H1 (cell line): ENCODE results near the gene NWD2. TPM values are rescaled to one million over a fixed set of nuclear protein-coding genes. Genes with fewer than 3 reads are reported as not detected.

Experiments used
- CTCF ChIA-PET: fragments of 300-600 bp; sonication (Branson Sonifier 250); formaldehyde crosslinking; loops from one replicate; lab custom pipeline; 2021; ENCODE audit not compliant: partially characterized antibody; lab: Charles Lee
- POLR2A ChIA-PET: fragments of 300-600 bp; sonication (Branson Sonifier 250); formaldehyde crosslinking; loops from one replicate; lab custom pipeline; 2021; ENCODE audit warnings: inconsistent platforms; ENCODE audit not compliant: partially characterized antibody; lab: Charles Lee
- DNase-seq, 2 experiments: peaks; one replicate each; pipeline versions ENCODE4 v3.0.0 to v3.0.0-alpha.2; 2010 to 2022; ENCODE audit warnings: low spot score in 2 of 2, low read depth in 1 of 2, mixed read lengths in 1 of 2
- FAIRE-seq: peaks from 2 replicates; lab custom pipeline; 2011; peaks lifted over from hg19 to GRCh38; lab: Jason Lieb, UNC
- H2AFZ ChIP-seq: 2 replicates; pipeline ENCODE4 v1.8.1; 2012; ENCODE audit warnings: low read length, inconsistent platforms
- H2AK5ac ChIP-seq: 2 replicates; pipeline ENCODE4 v1.6.1; 2013; ENCODE audit warnings: low read depth, low read length
- H2BK120ac ChIP-seq: replicated peaks from 2 replicates; pipeline ENCODE3; 2013; ENCODE audit warnings: low read depth, low read length, inconsistent platforms
- H2BK12ac ChIP-seq: 2 replicates; pipeline ENCODE4 v1.6.1; 2013; ENCODE audit warnings: low read depth, low read length
- H2BK15ac ChIP-seq: 2 replicates; pipeline ENCODE4 v1.6.1; 2013; ENCODE audit warnings: low read length
- H2BK20ac ChIP-seq: 2 replicates; pipeline ENCODE4 v1.6.1; 2013; ENCODE audit warnings: low read length
- H2BK5ac ChIP-seq: 2 replicates; pipeline ENCODE4 v1.6.1; 2013; ENCODE audit warnings: low read depth, low read length
- H3K14ac ChIP-seq: 2 replicates; pipeline ENCODE4 v1.6.1; 2013; ENCODE audit warnings: inconsistent platforms; ENCODE audit not compliant: insufficient read length
- H3K18ac ChIP-seq: 2 replicates; pipeline ENCODE4 v1.6.1; 2013; ENCODE audit warnings: low read length; ENCODE audit errors: extremely low read depth
- H3K23ac ChIP-seq: 2 replicates; pipeline ENCODE4 v1.6.1; 2013; ENCODE audit warnings: inconsistent platforms; ENCODE audit not compliant: insufficient read length
- H3K23me2 ChIP-seq: 2 replicates; pipeline ENCODE4 v1.6.1; 2013; ENCODE audit warnings: low read depth, low read length
- H3K27ac ChIP-seq: 2 replicates; pipeline ENCODE4 v1.6.1; 2011; ENCODE audit warnings: low read depth, low read length, inconsistent platforms
- H3K27me3 ChIP-seq, 4 experiments: replicated peaks in 1 of 4; 1 replicate in 1 of 4; 2 replicates in 3 of 4; pipeline versions ENCODE4 v1.6.1 to v1.8.1; 2011 to 2013; ENCODE audit warnings: low read length in 3 of 4, mild to moderate bottlenecking in 3 of 4, inconsistent platforms in 2 of 4, mixed read lengths in 2 of 4, moderate library complexity in 1 of 4; ENCODE audit not compliant: control insufficient read depth in 3 of 4, insufficient read depth in 3 of 4; ENCODE audit errors: extremely low read depth in 1 of 4
- H3K36me3 ChIP-seq, 4 experiments: 2 replicates each; pipeline versions ENCODE4 v1.6.1 to v1.8.1; 2011 to 2013; ENCODE audit warnings: mild to moderate bottlenecking in 4 of 4, low read length in 3 of 4, moderate library complexity in 2 of 4, control low read depth in 1 of 4, inconsistent platforms in 1 of 4; ENCODE audit not compliant: insufficient read depth in 4 of 4, control insufficient read depth in 2 of 4
- H3K4ac ChIP-seq: replicated peaks from 2 replicates; pipeline ENCODE3; 2013; ENCODE audit warnings: low read length, low read depth, mixed read lengths, inconsistent platforms; ENCODE audit not compliant: insufficient read length
- H3K4me1 ChIP-seq, 4 experiments: replicated peaks in 1 of 4; 1 replicate in 1 of 4; 2 replicates in 3 of 4; pipeline versions ENCODE4 v1.6.1 to v1.8.1; 2011 to 2013; ENCODE audit warnings: low read length in 3 of 4, inconsistent platforms in 2 of 4, mixed read lengths in 1 of 4; ENCODE audit not compliant: insufficient read depth in 4 of 4, control insufficient read depth in 3 of 4
- H3K4me2 ChIP-seq, 2 experiments: 2 replicates each; pipeline versions ENCODE4 v1.6.1 to v1.8.1; 2011 to 2013; ENCODE audit warnings: low read depth in 2 of 2, low read length in 2 of 2, control low read depth in 1 of 2, inconsistent platforms in 1 of 2, mild to moderate bottlenecking in 1 of 2; ENCODE audit not compliant: insufficient read depth in 1 of 2
- H3K4me3 ChIP-seq, 4 experiments: fragments of 200-600, 300-600 bp in 1 of 4; sonication (generic), shearing (Covaris generic), sonication (Bioruptor Twin) in 1 of 4; 2 replicates each; pipeline versions ENCODE4 v1.5.1 to v1.8.1; 2011 to 2016; ENCODE audit warnings: low read length in 4 of 4, low read depth in 3 of 4, control low read depth in 2 of 4, inconsistent platforms in 2 of 4, mild to moderate bottlenecking in 2 of 4, mixed read lengths in 1 of 4, moderate library complexity in 1 of 4; ENCODE audit not compliant: insufficient read depth in 2 of 4; ENCODE audit errors: extremely low read depth in 1 of 4
- H3K56ac ChIP-seq: replicated peaks from 2 replicates; pipeline ENCODE3; 2013; ENCODE audit warnings: low read depth, mild to moderate bottlenecking, mixed read lengths, low read length, inconsistent platforms; ENCODE audit not compliant: insufficient read length
- H3K79me1 ChIP-seq: 2 replicates; pipeline ENCODE4 v1.6.1; 2013; ENCODE audit warnings: low read depth, low read length, control low read depth
- H3K79me2 ChIP-seq, 2 experiments: 2 replicates each; pipeline versions ENCODE4 v1.6.1 to v1.8.1; 2012 to 2013; ENCODE audit warnings: low read length in 2 of 2, mild to moderate bottlenecking in 2 of 2, inconsistent platforms in 1 of 2; ENCODE audit not compliant: insufficient read depth in 2 of 2, control insufficient read depth in 1 of 2
- H3K9ac ChIP-seq, 4 experiments: replicated peaks in 1 of 4; 1 replicate in 1 of 4; 2 replicates in 3 of 4; pipeline versions ENCODE4 v1.6.1 to v1.8.1; 2011 to 2013; ENCODE audit warnings: low read depth in 3 of 4, low read length in 3 of 4, control low read depth in 2 of 4, mild to moderate bottlenecking in 2 of 4, moderate library complexity in 2 of 4, inconsistent platforms in 1 of 4; ENCODE audit errors: extremely low read depth in 1 of 4
- H3K9me3 ChIP-seq, 2 experiments: 2 replicates each; pipeline versions ENCODE4 v1.6.1 to v1.8.1; 2012 to 2013; ENCODE audit warnings: mild to moderate bottlenecking in 2 of 2, moderate library complexity in 2 of 2, control low read depth in 1 of 2, inconsistent platforms in 1 of 2, low read depth in 1 of 2, low read length in 1 of 2, mixed read lengths in 1 of 2; ENCODE audit not compliant: insufficient read depth in 2 of 2
- H4K20me1 ChIP-seq, 2 experiments: replicated peaks in 1 of 2; 2 replicates each; pipeline versions ENCODE3 to v1.8.1; 2011 to 2013; ENCODE audit warnings: inconsistent platforms in 2 of 2, low read length in 2 of 2, mild to moderate bottlenecking in 1 of 2; ENCODE audit not compliant: insufficient read depth in 2 of 2, control insufficient read depth in 1 of 2
- H4K5ac ChIP-seq: 2 replicates; pipeline ENCODE4 v1.6.1; 2013; ENCODE audit warnings: low read length, low read depth, mixed read lengths, inconsistent platforms; ENCODE audit not compliant: insufficient read length
- H4K8ac ChIP-seq: 2 replicates; pipeline ENCODE4 v1.8.0; 2013; ENCODE audit warnings: mild to moderate bottlenecking, moderate library complexity, low read length, inconsistent platforms; ENCODE audit not compliant: insufficient read depth; ENCODE audit errors: extremely low read depth
- H4K91ac ChIP-seq: replicated peaks from 2 replicates; pipeline ENCODE3; 2013; ENCODE audit warnings: low read length, mixed read lengths, inconsistent platforms; ENCODE audit not compliant: insufficient read length
- CHD1 ChIP-seq: IDR thresholded peaks from 2 replicates; pipeline ENCODE4 v1.6.1; 2012; ENCODE audit warnings: low read depth, low read length, improper control_type of control experiment
- JUN ChIP-seq: IDR thresholded peaks from 2 replicates; pipeline ENCODE4 v1.6.1; 2011; ENCODE audit warnings: low read depth, mild to moderate bottlenecking, improper control_type of control experiment, low read length
- JUND ChIP-seq: IDR thresholded peaks from 2 replicates; pipeline ENCODE4 v1.6.1; 2011; ENCODE audit warnings: mild to moderate bottlenecking, improper control_type of control experiment, low read length
- RNF2 ChIP-seq: fragments of 200-900, 300-1000 bp; sonication (generic); IDR thresholded peaks from 2 replicates; pipeline ENCODE4 v1.7.1; 2016; ENCODE audit warnings: borderline replicate concordance, low read depth, mild to moderate bottlenecking, antibody characterized with exemption, low read length; ENCODE audit not compliant: poor library complexity, severe bottlenecking; ENCODE audit errors: missing control alignments
- RXRA ChIP-seq: IDR thresholded peaks from 2 replicates; pipeline ENCODE4 v1.6.1; 2011; ENCODE audit warnings: low read depth, mild to moderate bottlenecking, low read length, moderate library complexity; ENCODE audit not compliant: insufficient read depth
- SAP30 ChIP-seq: fragments of 300-600 bp; sonication (generic); IDR thresholded peaks from 2 replicates; pipeline ENCODE4 v1.7.1; 2012; ENCODE audit warnings: low read length, moderate library complexity, mild to moderate bottlenecking, inconsistent platforms; ENCODE audit not compliant: insufficient read depth, insufficient replicate concordance
- SIRT6 ChIP-seq: IDR thresholded peaks from one replicate; pipeline ENCODE4 v1.7.1; 2012; ENCODE audit warnings: low read length, inconsistent platforms
- SIX5 ChIP-seq: IDR thresholded peaks from 2 replicates; pipeline ENCODE4 v1.6.1; 2011; ENCODE audit warnings: mild to moderate bottlenecking, low read depth, low read length
- SP2 ChIP-seq: IDR thresholded peaks from 2 replicates; pipeline ENCODE4 v1.6.1; 2012; ENCODE audit warnings: mild to moderate bottlenecking, low read length, inconsistent platforms
- TAF7 ChIP-seq: optimal IDR thresholded peaks from 2 replicates; pipeline ENCODE3; 2011; ENCODE audit warnings: low read depth, mild to moderate bottlenecking, inconsistent platforms, low read length, moderate library complexity, borderline replicate concordance
- TEAD4 ChIP-seq: IDR thresholded peaks from 2 replicates; pipeline ENCODE4 v1.6.1; 2012; ENCODE audit warnings: low read depth, low read length, inconsistent platforms, mixed read lengths
- WGBS, 2 experiments: shearing (Covaris generic) in 1 of 2; methylation state at CpG; one replicate each; pipeline versions ENCODE4 v1.1.6 to v1.1.7; 2013 to 2015; ENCODE audit warnings: low lambda C conversion rate in 2 of 2, mixed read lengths in 2 of 2, inconsistent platforms in 1 of 2, low coverage in 1 of 2, missing lambda C conversion rate in 1 of 2; ENCODE audit not compliant: insufficient replicate concordance in 2 of 2, insufficient coverage in 1 of 2, insufficient read length in 1 of 2; ENCODE audit errors: extremely low coverage in 1 of 2, missing lambda C conversion rate in 1 of 2; 5-methylcytosine and 5-hydroxymethylcytosine counted together
- polyA plus RNA-seq, 7 experiments: library from polyadenylated mRNA; depleted of rRNA in 3 of 7; stranded (reverse) in 5 of 7; unstranded in 2 of 7; fragments of >200 nt in 5 of 7; fragments of 200-250 nt in 2 of 7; gene quantifications; 1 replicate in 5 of 7; 2 replicates in 1 of 7; 4 replicates in 1 of 7; pipeline versions ENCODE4 v1.2.1 to v1.2.3, GENCODE V29; 2011 to 2013; ENCODE audit warnings: missing spikeins in 2 of 7, mixed read lengths in 2 of 7
- total RNA-seq: library from RNA; stranded (reverse); fragmentation: NEBNext Ultra II Directional; extraction: Animal tissue kit (Norgen Biotek cat#: 25700); gene quantifications from 2 replicates; pipeline ENCODE4 v1.2.1, GENCODE V29; 2021
- TF ChIP-seq, protein P1 (sequence below), 3 experiments: IDR thresholded peaks; 1 replicate in 2 of 3; 2 replicates in 1 of 3; pipeline versions ENCODE4 v1.5.1 to v1.6.1; 2011; ENCODE audit warnings: low read length in 3 of 3, mild to moderate bottlenecking in 3 of 3, inconsistent platforms in 2 of 3, low read depth in 1 of 3, moderate library complexity in 1 of 3; ENCODE audit not compliant: insufficient read depth in 1 of 3; ENCODE audit errors: control extremely low read depth in 1 of 3

Gene NWD2
- total and polyA plus RNA-seq, 2 of the 8 experiments (the other 6 are each of a cell fraction or from before 2014, with no cell fraction given), result under 0.01 TPM; not detected in 1

DNA sequence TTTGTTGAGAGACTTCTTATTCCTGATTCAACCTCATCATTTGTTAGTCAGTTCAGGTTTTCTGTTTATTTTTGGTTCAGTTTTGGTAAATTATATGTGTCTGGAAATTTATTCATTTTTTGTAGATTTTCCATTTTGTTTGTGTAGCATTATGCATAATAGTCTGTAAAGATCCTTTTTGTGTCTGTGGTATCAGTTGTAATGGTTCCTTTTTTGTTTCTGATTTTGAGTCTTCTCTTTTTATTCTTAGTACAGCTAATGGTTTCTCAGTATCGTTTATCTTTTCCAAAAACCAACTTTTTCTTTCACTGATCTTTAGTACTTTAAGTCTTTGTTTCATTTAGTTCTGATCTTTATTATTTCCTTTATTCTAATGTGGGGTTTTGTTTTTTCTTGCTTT, 61.4 kb downstream of the NWD2 start:
- no peak overlapping the region for H2BK120ac ChIP-seq
- no peak overlapping the region for H2BK20ac ChIP-seq
- H3K18ac ChIP-seq, result no peak overlapping the region
- no peak overlapping the region for H3K9ac ChIP-seq
- no peak overlapping the region for H2AK5ac ChIP-seq
- WGBS, 2 experiments, result 87% methylated on average over 1 of the region's 1 CpG; no CpG with 5 or more reads in 1 of the 2 experiments
- no peak overlapping the region for H3K27ac ChIP-seq
- FAIRE-seq (no peak), DNase-seq (no peak)
- no peak overlapping the region for H4K8ac ChIP-seq
- H2BK15ac ChIP-seq, result no peak overlapping the region
- no peaks in the 10 kb centered on the region for H3K23me2 ChIP-seq
- no peak overlapping the region for H2BK12ac ChIP-seq
- H4K91ac ChIP-seq, result no peak overlapping the region
- ChIA-PET CTCF (no interaction called here), POLR2A (no interaction called here)
- H3K56ac ChIP-seq, result no peak overlapping the region
- peaks cover 10 to 17% of the 10 kb centered on the region in 2 experiments; a peak in 2 of 4 replicates for H3K9me3 ChIP-seq
- no peak overlapping the region for H4K5ac ChIP-seq
- H4K20me1 ChIP-seq, result no peaks in the 10 kb centered on the region
- H3K14ac ChIP-seq, result no peak overlapping the region
- no peaks in the 10 kb centered on the region for H3K79me2 ChIP-seq
- H3K27me3 ChIP-seq, result no peaks in the 10 kb centered on the region
- H3K4ac ChIP-seq, result no peak overlapping the region
- no peak overlapping the region for H3K4me2 ChIP-seq
- H3K79me1 ChIP-seq, result no peaks in the 10 kb centered on the region
- no peak overlapping the region for H3K4me3 ChIP-seq
- H3K36me3 ChIP-seq, result no peaks in the 10 kb centered on the region; a peak in 1 of 8 replicates
- H3K23ac ChIP-seq, result no peak overlapping the region
- H2BK5ac ChIP-seq, result no peak overlapping the region
- H2AFZ ChIP-seq, result no peak overlapping the region
- no peaks in the 10 kb centered on the region for H3K4me1 ChIP-seq
- no peak for TF ChIP-seq RXRA
- TF ChIP-seq, protein P1, sequence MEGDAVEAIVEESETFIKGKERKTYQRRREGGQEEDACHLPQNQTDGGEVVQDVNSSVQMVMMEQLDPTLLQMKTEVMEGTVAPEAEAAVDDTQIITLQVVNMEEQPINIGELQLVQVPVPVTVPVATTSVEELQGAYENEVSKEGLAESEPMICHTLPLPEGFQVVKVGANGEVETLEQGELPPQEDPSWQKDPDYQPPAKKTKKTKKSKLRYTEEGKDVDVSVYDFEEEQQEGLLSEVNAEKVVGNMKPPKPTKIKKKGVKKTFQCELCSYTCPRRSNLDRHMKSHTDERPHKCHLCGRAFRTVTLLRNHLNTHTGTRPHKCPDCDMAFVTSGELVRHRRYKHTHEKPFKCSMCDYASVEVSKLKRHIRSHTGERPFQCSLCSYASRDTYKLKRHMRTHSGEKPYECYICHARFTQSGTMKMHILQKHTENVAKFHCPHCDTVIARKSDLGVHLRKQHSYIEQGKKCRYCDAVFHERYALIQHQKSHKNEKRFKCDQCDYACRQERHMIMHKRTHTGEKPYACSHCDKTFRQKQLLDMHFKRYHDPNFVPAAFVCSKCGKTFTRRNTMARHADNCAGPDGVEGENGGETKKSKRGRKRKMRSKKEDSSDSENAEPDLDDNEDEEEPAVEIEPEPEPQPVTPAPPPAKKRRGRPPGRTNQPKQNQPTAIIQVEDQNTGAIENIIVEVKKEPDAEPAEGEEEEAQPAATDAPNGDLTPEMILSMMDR (IDR thresholded peaks at IDR 0.05; ENCODE audit: control extremely low read depth in 1 of 3, insufficient read depth in 1 of 3, low read depth in 1 of 3, low read length in 3 of 3), result no peak
- no peak for TF ChIP-seq TAF7
- no peak for TF ChIP-seq JUN
- TF ChIP-seq RNF2, result no peak
- no peak for TF ChIP-seq JUND
- no peak for TF ChIP-seq TEAD4
- no peak for TF ChIP-seq SIX5
- no peak for TF ChIP-seq SP2
- no peak for TF ChIP-seq SAP30
- no peak for TF ChIP-seq SIRT6
- no peak for TF ChIP-seq CHD1
